HG03175 (cell line): ENCODE data around the gene PDE6D.
A peak's percentile ranks its signal among the peaks of the same experiment; 100 is the strongest.

ENCODE experiments used
- ATAC-seq: cut with Tn5 transposase; IDR thresholded peaks from one replicate; pipeline ENCODE4 v1.9.1; 2021; ENCODE audit warnings: mild to moderate bottlenecking, moderate library complexity; ENCODE audit not compliant: unreplicated experiment

The PDE6D gene

GRCh38 chr2:231780909-231781797 is at the start of gene PDE6D:
Gene PDE6D, minus strand, starts transcription at chr2:231781282. Its CDS starts 168 bp downstream, at chr2:231781114.
- peak; percentile 94 for ATAC-seq

DNA sequence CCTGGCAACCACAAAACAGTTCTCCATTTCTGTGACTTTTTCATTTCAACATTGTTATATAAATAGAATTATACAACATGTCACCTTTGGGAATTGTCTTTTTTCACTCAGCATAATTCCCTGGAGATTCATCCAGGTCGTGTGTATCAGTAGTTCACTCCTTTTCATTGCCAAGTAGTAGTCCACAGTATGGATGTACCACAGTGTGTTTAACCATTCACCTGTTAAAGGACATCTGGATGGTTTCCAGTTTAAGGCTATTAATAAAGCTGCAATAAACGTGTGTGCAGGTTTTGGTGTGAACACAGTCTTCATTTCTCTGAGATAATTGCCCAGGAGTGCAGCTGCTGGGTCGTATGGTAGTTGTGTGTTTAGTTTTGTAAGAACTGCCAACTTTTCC is 40.8 kb upstream of the PDE6D start:
- ATAC-seq = no peak

GRCh38 chr2:231820786-231821303 is 39.8 kb upstream of the PDE6D start:
- no peak for ATAC-seq

GRCh38 chr2:231819447-231820042 is 38.5 kb upstream of the PDE6D start:
- no peak for ATAC-seq

DNA sequence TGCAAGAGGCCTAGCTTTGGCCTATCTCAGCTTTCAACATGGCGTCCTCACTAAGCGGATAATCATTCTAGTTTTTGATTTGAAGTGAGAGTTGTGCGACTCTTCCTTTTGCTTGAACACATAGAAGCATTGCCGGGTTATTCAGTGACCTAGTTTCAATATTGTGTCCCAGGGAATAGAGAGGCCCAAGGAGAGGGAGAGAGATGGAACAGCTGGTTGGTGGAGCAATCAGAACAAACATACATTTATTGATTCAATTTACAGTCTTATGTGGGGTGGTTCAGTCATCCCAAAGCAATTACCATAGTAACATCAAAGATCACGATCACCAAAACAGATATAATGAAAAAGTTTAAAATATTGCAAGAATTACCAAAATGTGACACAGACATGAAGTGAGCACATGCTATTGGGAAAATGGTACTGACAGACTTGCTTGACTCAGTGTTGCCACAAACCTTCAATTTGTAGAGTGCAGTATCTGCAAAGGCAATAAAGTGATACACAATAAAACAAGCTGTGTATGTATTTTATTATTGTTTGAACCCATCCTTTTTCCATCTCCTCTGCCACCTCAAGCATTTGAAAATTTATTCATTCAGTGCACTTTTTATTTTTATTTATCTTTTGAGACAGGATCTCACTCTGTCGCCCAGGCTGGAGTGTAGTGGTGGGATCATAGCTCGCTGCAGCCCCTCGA is 35.4 kb upstream of the PDE6D start:
- ATAC-seq = no peak

DNA sequence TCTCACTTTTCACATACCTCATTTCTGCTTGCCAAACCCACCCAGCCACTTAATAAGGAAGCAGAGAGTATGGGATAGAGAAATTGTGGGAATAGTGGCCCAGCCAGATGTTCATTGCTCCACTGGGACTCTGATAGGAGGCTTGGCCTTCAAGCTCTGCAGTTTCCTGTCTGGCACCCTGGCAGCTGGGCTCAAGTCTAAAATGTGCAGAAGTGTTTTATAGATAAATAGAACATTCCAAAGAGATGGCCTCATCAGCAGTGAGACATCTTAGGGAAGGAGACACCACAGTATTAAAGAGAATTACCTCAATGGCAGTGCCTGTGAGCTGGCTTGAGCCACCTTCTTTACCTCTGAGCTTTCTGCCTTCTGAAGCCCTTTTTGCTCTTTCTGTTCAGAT is 29.8 kb upstream of the PDE6D start:
- no peak for ATAC-seq

DNA sequence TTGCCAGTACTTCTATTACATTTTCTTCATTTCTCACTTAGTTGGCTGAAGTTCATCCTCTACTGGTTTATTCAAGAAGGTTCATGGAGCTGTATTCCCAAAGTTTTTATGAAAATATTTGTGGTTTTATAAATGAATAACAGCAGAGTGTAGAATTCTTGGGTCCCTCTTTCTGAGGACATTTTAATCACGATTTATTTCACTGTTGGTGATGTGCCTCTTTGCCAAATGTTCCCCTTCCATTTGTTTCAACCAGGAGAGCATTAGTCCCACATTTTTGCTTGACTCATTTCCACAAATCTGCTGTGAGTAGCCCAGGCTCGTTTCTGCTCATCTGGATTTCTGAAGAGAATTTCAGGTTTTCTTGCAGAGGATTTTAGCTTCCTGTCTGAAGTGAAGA is 25.9 kb upstream of the PDE6D start:
- no peak for ATAC-seq

- no peak for ATAC-seq
Measured at GRCh38 chr2:231803501-231804138, 22.5 kb upstream of the PDE6D start.

DNA sequence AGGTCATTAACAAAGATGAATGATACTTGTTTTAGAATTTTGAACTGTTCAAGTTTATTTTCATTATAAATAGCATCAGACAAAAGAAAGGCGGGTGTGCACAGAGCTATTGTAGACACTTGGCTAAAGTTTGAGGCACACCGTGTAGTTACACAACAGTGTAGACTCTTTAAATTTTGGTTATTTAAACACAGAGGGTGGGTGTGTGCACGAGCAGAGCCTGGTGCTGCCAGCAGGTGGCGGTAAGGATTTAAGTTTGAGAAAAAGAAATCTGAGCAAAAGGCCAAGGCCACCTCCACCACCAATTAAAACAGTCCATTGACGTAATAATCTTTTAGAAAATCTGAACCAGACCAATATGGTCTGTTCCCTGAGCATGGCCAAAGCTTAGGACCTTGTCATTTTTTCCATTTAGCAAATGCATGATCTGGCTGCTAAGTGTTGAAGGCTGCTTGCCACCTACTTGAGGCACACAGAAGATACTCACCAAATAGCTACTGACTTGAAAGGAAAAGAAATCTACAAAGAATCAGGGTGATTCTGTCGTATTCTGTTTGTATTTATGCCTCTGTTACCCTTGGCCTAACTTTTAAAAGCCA is 19.5 kb upstream of the PDE6D start:
- ATAC-seq = no peak

- no peak for ATAC-seq
Measured at GRCh38 chr2:231795525-231796327, 14.6 kb upstream of the PDE6D start.

- ATAC-seq = no peak
Measured at GRCh38 chr2:231794383-231794782, 13.3 kb upstream of the PDE6D start.

DNA sequence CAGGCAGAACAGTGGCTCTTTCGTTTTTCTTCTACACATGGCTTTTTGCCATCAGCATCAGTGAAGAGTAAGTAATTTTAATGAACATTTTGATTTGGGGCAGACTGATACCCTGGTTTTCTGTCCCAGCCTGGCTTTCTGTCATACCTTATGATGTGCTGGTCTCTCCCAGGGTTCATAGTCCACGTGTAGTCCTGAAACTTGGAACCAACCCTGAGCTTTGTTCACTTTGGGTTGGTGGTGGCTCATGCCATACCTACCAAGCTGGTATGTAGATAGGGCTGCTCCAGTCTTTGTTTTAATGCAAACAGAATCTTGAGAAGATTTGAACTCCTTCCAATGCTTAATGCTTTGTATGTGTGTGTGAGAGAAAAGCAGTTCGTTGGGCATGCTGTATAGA is 10.0 kb upstream of the PDE6D start:
- no peak for ATAC-seq

DNA sequence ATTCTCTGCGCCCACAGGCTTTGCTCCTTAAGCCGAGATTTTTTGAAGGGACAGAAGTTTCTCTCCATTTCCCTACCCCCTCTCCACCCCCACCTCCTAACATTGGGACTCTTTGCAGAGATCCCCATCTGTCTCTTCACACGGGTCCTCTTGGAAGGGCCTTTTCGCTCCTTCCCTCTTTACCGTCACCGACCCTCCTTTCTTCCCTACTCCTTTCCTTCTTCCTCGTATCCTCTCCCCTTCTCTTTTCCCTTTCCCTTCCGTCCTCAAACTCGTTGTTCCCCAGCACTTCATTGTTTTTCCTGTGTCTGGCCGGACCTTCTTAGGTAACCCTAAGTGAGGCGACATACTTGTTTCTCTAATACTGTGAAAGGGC is 5.8 kb upstream of the PDE6D start:
- ATAC-seq = no peak

DNA sequence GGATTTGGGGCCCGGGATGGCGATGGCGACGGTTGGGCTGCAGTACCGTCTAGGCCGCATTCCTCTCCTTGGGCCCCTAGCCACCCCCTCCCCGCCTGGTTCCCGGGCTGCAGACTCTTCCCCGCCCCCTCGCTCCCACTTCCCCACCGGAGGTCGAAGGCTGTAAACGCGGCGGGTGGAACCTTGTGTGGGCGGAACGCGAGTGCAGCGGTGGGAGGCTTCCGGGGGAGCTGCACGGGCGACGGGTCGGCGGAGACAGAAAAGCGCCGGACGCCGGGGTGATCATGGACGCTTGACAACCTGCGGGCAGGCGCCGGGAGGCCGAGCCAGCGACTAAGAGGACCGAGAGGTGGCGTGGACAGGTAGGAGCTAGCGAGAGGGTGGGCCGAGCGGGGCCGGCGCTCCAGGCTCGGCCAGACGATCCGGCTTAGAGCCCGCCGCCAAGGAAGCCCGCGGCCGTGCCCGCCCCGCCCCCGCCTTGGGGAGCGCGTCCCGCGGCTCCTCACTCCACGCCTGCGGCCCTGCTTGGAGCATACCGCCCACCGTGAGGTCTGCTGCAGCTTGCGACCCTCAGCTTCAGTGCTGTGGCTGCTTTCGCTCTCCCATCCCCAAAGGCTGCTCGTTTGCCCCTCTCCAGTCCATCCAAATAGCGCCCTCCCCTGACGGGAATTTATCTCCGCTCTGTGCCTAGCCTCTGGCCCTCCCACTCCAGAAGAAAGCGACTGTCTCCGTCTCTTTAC is 5.3 kb upstream of the PDE6D start, which contains the start of gene COPS7B:
Gene COPS7B (plus strand): TSS at position 269 of the 740 bp plus-strand sequence. CDS start 2,126 bp downstream, outside the sequence.
- ATAC-seq = peak; percentile 65

GRCh38 chr2:231785822-231786176 is 4.7 kb upstream of the PDE6D start:
- peak; percentile 8 for ATAC-seq

DNA sequence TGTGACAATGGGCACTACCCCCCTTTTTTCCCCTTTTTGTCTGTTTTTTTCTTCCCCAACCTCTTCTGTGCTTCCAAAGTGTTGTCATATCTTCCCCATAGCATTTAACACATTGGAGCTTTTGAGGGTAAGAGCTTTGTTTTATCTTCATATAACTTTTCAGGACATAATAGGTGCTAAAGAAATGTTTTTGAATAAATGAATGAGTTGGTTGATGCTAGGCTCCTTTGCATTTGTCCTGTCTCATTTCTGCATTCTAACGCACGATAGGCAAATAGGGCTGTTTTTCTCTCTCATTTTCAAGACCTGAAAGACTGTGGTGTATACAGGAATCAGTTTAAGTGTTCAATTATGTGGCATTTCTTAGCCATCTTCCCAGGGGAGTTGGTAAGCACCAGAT is 4.3 kb upstream of the PDE6D start:
- no peak for ATAC-seq

- ATAC-seq = no peak
Measured at GRCh38 chr2:231781798-231782726, 980 bp upstream of the PDE6D start.
